Astrocyte of the spinal cord (primary cell): ENCODE data around the gene TMEM158.

Experiments used
- DNase-seq: peaks from one replicate; pipeline ENCODE4 v3.0.0; 2011; ENCODE audit warnings: low read depth, low spot score
- H3K4me3 ChIP-seq: 2 replicates; pipeline ENCODE4 v1.5.1; 2011; ENCODE audit warnings: low read depth, mild to moderate bottlenecking, low read length, moderate library complexity
- CTCF ChIP-seq: IDR thresholded peaks from 2 replicates; pipeline ENCODE4 v1.5.1; 2012; ENCODE audit warnings: low read depth, mild to moderate bottlenecking, low read length, inconsistent platforms
- in situ Hi-C: cut with HindIII; loops from 2 replicates; pipeline ENCODE4 v1.10.0; 2017; ENCODE audit warnings: low sequenced_read_pairs

Gene TMEM158

GRCh38 chr3:45252826-45253225 is 26.7 kb upstream of the TMEM158 start:
- DNase-seq, result no peak
- in situ Hi-C loops, result no loop called here
- H3K4me3 ChIP-seq, result no peak overlapping the region
- TF ChIP-seq CTCF, result no peak

- in situ Hi-C loops, result no loop called here
- DNase-seq, result no peak
- no peak overlapping the region for H3K4me3 ChIP-seq
- no peak for TF ChIP-seq CTCF
Observed at GRCh38 chr3:45249391-45249790, 23.3 kb upstream of the TMEM158 start.

- H3K4me3 ChIP-seq, result no peak overlapping the region
- TF ChIP-seq CTCF, result no peak
- in situ Hi-C loops, result no loop called here
- no peak for DNase-seq
Observed at GRCh38 chr3:45246241-45246640, 20.2 kb upstream of the TMEM158 start.

GRCh38 chr3:45244356-45244755 is 18.3 kb upstream of the TMEM158 start:
- DNase-seq, result no peak
- TF ChIP-seq CTCF, result no peak
- in situ Hi-C loops, result no loop called here
- H3K4me3 ChIP-seq, result no peak overlapping the region

GRCh38 chr3:45241206-45241605 is 15.1 kb upstream of the TMEM158 start:
- H3K4me3 ChIP-seq, result no peak overlapping the region
- in situ Hi-C loops, result no loop called here
- DNase-seq, result no peak
- TF ChIP-seq CTCF, result no peak

GRCh38 chr3:45240292-45240691 is 14.2 kb upstream of the TMEM158 start:
- no peak for TF ChIP-seq CTCF
- no peak overlapping the region for H3K4me3 ChIP-seq
- in situ Hi-C loops, result no loop called here
- DNase-seq, result no peak

- no peak for TF ChIP-seq CTCF
- in situ Hi-C loops, result no loop called here
- no peak overlapping the region for H3K4me3 ChIP-seq
- DNase-seq, result no peak
Observed at GRCh38 chr3:45239254-45239653, 13.2 kb upstream of the TMEM158 start.
